Lower leg skin (tissue), 4 donors: ENCODE data around the gene KCTD10. TPM values are rescaled to one million over a fixed set of nuclear protein-coding genes. Genes with fewer than 3 reads are reported as not detected.

ENCODE experiments used
- total RNA-seq, 4 donors: library from RNA; depleted of rRNA; stranded (reverse); fragments of >200 nt; gene quantifications; one replicate each; pipeline ENCODE4 v1.1.0, GENCODE V29; 2016

KCTD10 gene
- total RNA-seq, 4 donors from 2014 or later = 22.3 to 60.1 (median 44.1) TPM

Other genes starting within 250 kb of the KCTD10 start
- under 1 TPM in 2 of 4 donors, not detected in 2; 0.10 to 0.12 TPM for gene FOXN4, start 168.0 kb downstream of the KCTD10 start, total RNA-seq
- gene MYO1H, start 129.4 kb downstream of the KCTD10 start, total RNA-seq = under 1 TPM in 2 of 4 donors, not detected in 2; 0.20 to 0.75 TPM
- 10 to 100 TPM; 42.7 to 49.9 (median 46.3) TPM for gene UBE3B, start 334 bp upstream of the KCTD10 start, total RNA-seq
- gene MMAB, start 96.2 kb upstream of the KCTD10 start, total RNA-seq = 10 to 100 TPM; 15.1 to 31.0 (median 21.7) TPM
- gene MVK, start 96.5 kb upstream of the KCTD10 start, total RNA-seq = 10 to 100 TPM; 50.1 to 71.9 (median 61.9) TPM
- 1 to 10 TPM; 4.8 to 7.2 (median 6.1) TPM for gene FAM222A, start 236.5 kb upstream of the KCTD10 start, total RNA-seq